IMR-90 (cell line): ENCODE results near the gene HOXB9.

ENCODE experiments used
- BHLHE40 ChIP-seq: fragments of 150-350 bp; IDR thresholded peaks from 2 replicates; pipeline ENCODE4 v1.6.1; 2016; ENCODE audit warnings: mild to moderate bottlenecking, low read depth, low read length
- CEBPB ChIP-seq: IDR thresholded peaks from 2 replicates; pipeline ENCODE4 v1.6.1; 2012; ENCODE audit warnings: low read depth, low read length, improper control_type of control experiment
- CTCF ChIP-seq: conservative IDR thresholded peaks from 2 replicates; pipeline ENCODE4 v1.5.1; 2012; ENCODE audit warnings: mild to moderate bottlenecking, low read depth, low read length, improper control_type of control experiment
- ELK1 ChIP-seq: fragments of 150-350 bp; IDR thresholded peaks from 2 replicates; pipeline ENCODE4 v1.6.1; 2016; ENCODE audit warnings: low read depth, mild to moderate bottlenecking, low read length, moderate library complexity, borderline replicate concordance
- MAFK ChIP-seq: IDR thresholded peaks from 2 replicates; pipeline ENCODE4 v1.6.1; 2012; ENCODE audit warnings: low read depth, low read length, improper control_type of control experiment
- MAZ ChIP-seq: IDR thresholded peaks from 2 replicates; pipeline ENCODE4 v1.6.1; 2012; ENCODE audit warnings: low read depth, mild to moderate bottlenecking, low read length, improper control_type of control experiment, moderate library complexity, borderline replicate concordance
- NFE2L2 ChIP-seq: fragments of 150-350 bp; IDR thresholded peaks from 2 replicates; pipeline ENCODE4 v1.6.1; 2016; ENCODE audit warnings: low read depth, mild to moderate bottlenecking, low read length
- POLR2A ChIP-seq: IDR thresholded peaks from 2 replicates; pipeline ENCODE4 v1.6.1; 2012; ENCODE audit warnings: mild to moderate bottlenecking, low read depth, low read length
- RAD21 ChIP-seq: IDR thresholded peaks from 2 replicates; pipeline ENCODE4 v1.6.1; 2012; ENCODE audit warnings: low read length, improper control_type of control experiment
- RFX5 ChIP-seq: IDR thresholded peaks from 2 replicates; pipeline ENCODE4 v1.8.0; 2012; ENCODE audit warnings: low read depth, mild to moderate bottlenecking, low read length, moderate library complexity
- SMC3 ChIP-seq: fragments of 150-350 bp; IDR thresholded peaks from 2 replicates; pipeline ENCODE4 v1.6.1; 2016; ENCODE audit warnings: low read depth, mild to moderate bottlenecking, antibody characterized with exemption, low read length, moderate library complexity
- USF2 ChIP-seq: fragments of 150-350 bp; IDR thresholded peaks from 2 replicates; pipeline ENCODE4 v1.6.1; 2017; ENCODE audit warnings: mild to moderate bottlenecking, antibody characterized with exemption, low read length, low read depth

GRCh38 chr17:48631693-48632578, 5.8 kb upstream of the HOXB9 start:
- TF ChIP-seq CTCF (no peak), USF2 (no peak), ELK1 (no peak), MAFK (no peak), RFX5 (no peak), POLR2A (no peak), CEBPB (no peak), SMC3 (no peak), BHLHE40 (no peak), RAD21 (no peak), MAZ (no peak), NFE2L2 (no peak)
